Measurements from ENCODE around the gene CSH2. TPM values are rescaled to one million over a fixed set of nuclear protein-coding genes. Genes with fewer than 3 reads are reported as not detected.

Gene CSH2
- total and polyA plus RNA-seq, 2 of the 13 experiments (the other 11 are each of a cell fraction or from before 2014, with no cell fraction given), result not detected

GRCh38 chr17:63827002-63827800, 46.3 kb downstream of the CSH2 start, which contains the start of the genes FTSJ3 and PSMC5 (continued):
- TF ChIP-seq SOX13 (IDR thresholded peaks at IDR 0.05) (0 out of 2 replicates have a peak, but pooled peaks have one; percentile 22), SOX13 (CRISPR knock-in tag; conservative IDR thresholded peaks at IDR 0.05 in 1 of 2, IDR thresholded peaks at IDR 0.05 in 1 of 2) (peak in 1 of 2 experiments; percentile 37; a peak in 1 of 4 replicates), CBX1 (IDR thresholded peaks at IDR 0.05; ENCODE audit: low read depth) (no peak), AGO1 (IDR thresholded peaks at IDR 0.05; ENCODE audit: low read depth, low read length, poor library complexity, severe bottlenecking) (peak; percentile 75), ZBTB20 (CRISPR knock-in tag; IDR thresholded peaks at IDR 0.05; ENCODE audit: borderline replicate concordance, low read depth) (peak; percentile 81; the same call in 1 of the 2 replicates), DBP (CRISPR knock-in tag; IDR thresholded peaks at IDR 0.05; ENCODE audit: not compliant biosample characterization) (no peak), PBX3 (CRISPR knock-in tag; IDR thresholded peaks at IDR 0.05; ENCODE audit: borderline replicate concordance) (no peak), THYN1 (CRISPR knock-in tag; IDR thresholded peaks at IDR 0.05; ENCODE audit: borderline replicate concordance, low read depth) (no peak), DRAP1 (CRISPR knock-in tag; IDR thresholded peaks at IDR 0.05) (peak; percentile 76), THRA (CRISPR knock-in tag; IDR thresholded peaks at IDR 0.05; ENCODE audit: borderline replicate concordance) (peak; percentile 59), ZNF260 (CRISPR knock-in tag; IDR thresholded peaks at IDR 0.05; ENCODE audit: borderline replicate concordance, low read depth) (no peak), CSRNP1 (CRISPR knock-in tag; IDR thresholded peaks at IDR 0.05) (peak; percentile 20; the same call in 1 of the 2 replicates), ZNF558 (CRISPR knock-in tag; IDR thresholded peaks at IDR 0.05; ENCODE audit: borderline replicate concordance) (peak; percentile 95; the same call in 1 of the 2 replicates), PTBP1 (IDR thresholded peaks at IDR 0.05; ENCODE audit: low read depth, low read length, poor library complexity, severe bottlenecking) (no peak), REPIN1 (CRISPR knock-in tag; IDR thresholded peaks at IDR 0.05; ENCODE audit: borderline replicate concordance, low read depth) (no peak; the same call in 1 of the 2 replicates), ZBTB10 (CRISPR knock-in tag; IDR thresholded peaks at IDR 0.05; ENCODE audit: borderline replicate concordance) (no peak; the same call in 1 of the 2 replicates), ZSCAN22 (CRISPR knock-in tag; IDR thresholded peaks at IDR 0.05) (0 out of 2 replicates have a peak, but pooled peaks have one; percentile 68), SIN3B (IDR thresholded peaks at IDR 0.05; ENCODE audit: low read length) (peak; percentile 52), JDP2 (CRISPR knock-in tag; IDR thresholded peaks at IDR 0.05; ENCODE audit: borderline replicate concordance) (no peak)
